Measurements from ENCODE around the gene FHOD1. TPM values are rescaled to one million over a fixed set of nuclear protein-coding genes. Genes with fewer than 3 reads are reported as not detected.
A peak's percentile ranks its signal among the peaks of the same experiment; 100 is the strongest.

FHOD1 gene
- total and polyA plus RNA-seq, 2 of the 13 experiments (the other 11 are each of a cell fraction or from before 2014, with no cell fraction given) = 20.0 to 20.8 TPM

DNA sequence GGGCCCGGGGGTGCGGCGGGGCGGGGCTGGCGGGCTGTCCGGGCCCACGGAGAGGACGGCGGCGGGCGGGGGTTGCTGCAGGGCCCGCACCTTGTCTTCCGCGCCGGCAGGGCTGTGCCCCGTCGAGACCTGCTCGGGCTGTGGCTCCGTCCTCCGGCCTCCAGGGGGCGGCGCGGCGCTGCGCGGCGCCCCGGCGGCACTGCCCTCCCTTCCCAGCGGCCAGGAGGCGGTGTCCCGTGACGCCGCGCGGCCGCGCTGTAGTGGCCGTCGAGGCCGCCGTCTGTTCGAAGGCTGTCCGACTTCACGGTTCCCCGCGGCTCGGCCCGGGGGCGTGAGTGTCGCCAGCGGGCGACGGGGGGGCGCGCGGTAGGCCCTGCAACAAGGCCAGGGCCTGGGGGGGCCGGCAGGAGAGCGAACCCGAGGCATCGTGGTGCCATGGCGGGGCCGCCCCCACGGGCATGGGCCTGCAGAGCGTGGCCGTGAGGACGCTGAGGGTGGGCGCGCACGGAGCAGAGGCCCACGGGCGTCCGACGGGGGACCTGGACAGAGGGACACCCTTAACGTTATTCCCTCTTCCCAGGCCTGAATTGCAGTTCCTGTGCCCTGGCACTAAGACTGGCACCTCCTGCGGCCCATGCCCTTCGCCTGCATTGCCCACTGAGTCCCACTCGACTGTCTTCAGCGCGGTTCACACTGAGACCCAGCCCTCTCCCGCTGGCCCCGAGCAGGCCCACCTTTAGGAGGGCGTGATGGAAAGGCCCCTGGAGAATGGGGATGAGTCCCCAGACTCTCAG lies 32.2 kb upstream of the FHOD1 start, which contains the start of gene PLEKHG4 (continued):
- TF ChIP-seq ZNF687 (CRISPR knock-in tag; IDR thresholded peaks at IDR 0.05) (peak; percentile 97), ZSCAN30 (CRISPR knock-in tag; IDR thresholded peaks at IDR 0.05) (peak; percentile 65; the same call in 1 of the 2 replicates), ZNF274 (CRISPR knock-in tag; IDR thresholded peaks at IDR 0.05) (peak; percentile 88; the same call in 1 of the 2 replicates), HHEX (CRISPR knock-in tag; IDR thresholded peaks at IDR 0.05) (no peak), ZNF441 (CRISPR knock-in tag; IDR thresholded peaks at IDR 0.05; ENCODE audit: borderline replicate concordance) (peak; percentile 88), HDAC2 (CRISPR knock-in tag; IDR thresholded peaks at IDR 0.05) (0 out of 2 replicates have a peak, but pooled peaks have one; percentile 27), GATAD2A (CRISPR knock-in tag; IDR thresholded peaks at IDR 0.05) (no peak), ZNF142 (CRISPR knock-in tag; IDR thresholded peaks at IDR 0.05) (peak; percentile 87; the same call in 1 of the 2 replicates), ARHGAP35 (CRISPR knock-in tag; IDR thresholded peaks at IDR 0.05; ENCODE audit: borderline replicate concordance) (peak; percentile 49; the same call in 1 of the 2 replicates)
- TF ChIP-seq, protein P1, sequence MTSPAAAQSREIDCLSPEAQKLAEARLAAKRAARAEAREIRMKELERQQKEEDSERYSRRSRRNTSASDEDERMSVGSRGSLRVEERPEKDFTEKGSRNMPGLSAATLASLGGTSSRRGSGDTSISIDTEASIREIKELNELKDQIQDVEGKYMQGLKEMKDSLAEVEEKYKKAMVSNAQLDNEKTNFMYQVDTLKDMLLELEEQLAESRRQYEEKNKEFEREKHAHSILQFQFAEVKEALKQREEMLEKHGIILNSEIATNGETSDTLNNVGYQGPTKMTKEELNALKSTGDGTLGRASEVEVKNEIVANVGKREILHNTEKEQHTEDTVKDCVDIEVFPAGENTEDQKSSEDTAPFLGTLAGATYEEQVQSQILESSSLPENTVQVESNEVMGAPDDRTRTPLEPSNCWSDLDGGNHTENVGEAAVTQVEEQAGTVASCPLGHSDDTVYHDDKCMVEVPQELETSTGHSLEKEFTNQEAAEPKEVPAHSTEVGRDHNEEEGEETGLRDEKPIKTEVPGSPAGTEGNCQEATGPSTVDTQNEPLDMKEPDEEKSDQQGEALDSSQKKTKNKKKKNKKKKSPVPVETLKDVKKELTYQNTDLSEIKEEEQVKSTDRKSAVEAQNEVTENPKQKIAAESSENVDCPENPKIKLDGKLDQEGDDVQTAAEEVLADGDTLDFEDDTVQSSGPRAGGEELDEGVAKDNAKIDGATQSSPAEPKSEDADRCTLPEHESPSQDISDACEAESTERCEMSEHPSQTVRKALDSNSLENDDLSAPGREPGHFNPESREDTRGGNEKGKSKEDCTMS (CRISPR knock-in tag; conservative IDR thresholded peaks at IDR 0.05) = no peak
- TF ChIP-seq, protein P2, sequence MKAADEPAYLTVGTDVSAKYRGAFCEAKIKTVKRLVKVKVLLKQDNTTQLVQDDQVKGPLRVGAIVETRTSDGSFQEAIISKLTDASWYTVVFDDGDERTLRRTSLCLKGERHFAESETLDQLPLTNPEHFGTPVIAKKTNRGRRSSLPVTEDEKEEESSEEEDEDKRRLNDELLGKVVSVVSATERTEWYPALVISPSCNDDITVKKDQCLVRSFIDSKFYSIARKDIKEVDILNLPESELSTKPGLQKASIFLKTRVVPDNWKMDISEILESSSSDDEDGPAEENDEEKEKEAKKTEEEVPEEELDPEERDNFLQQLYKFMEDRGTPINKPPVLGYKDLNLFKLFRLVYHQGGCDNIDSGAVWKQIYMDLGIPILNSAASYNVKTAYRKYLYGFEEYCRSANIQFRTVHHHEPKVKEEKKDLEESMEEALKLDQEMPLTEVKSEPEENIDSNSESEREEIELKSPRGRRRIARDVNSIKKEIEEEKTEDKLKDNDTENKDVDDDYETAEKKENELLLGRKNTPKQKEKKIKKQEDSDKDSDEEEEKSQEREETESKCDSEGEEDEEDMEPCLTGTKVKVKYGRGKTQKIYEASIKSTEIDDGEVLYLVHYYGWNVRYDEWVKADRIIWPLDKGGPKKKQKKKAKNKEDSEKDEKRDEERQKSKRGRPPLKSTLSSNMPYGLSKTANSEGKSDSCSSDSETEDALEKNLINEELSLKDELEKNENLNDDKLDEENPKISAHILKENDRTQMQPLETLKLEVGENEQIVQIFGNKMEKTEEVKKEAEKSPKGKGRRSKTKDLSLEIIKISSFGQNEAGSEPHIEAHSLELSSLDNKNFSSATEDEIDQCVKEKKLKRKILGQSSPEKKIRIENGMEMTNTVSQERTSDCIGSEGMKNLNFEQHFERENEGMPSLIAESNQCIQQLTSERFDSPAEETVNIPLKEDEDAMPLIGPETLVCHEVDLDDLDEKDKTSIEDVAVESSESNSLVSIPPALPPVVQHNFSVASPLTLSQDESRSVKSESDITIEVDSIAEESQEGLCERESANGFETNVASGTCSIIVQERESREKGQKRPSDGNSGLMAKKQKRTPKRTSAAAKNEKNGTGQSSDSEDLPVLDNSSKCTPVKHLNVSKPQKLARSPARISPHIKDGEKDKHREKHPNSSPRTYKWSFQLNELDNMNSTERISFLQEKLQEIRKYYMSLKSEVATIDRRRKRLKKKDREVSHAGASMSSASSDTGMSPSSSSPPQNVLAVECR (CRISPR knock-in tag; IDR thresholded peaks at IDR 0.05; ENCODE audit: borderline replicate concordance) = peak; percentile 52; the same call in 1 of the 2 replicates
